Medulla oblongata (tissue), 1 donor: Measurements from ENCODE around the gene PRR14.
"Not testable (repeated sequence)": the region's sequence is repeated elsewhere in the genome, so short reads cannot be mapped to it uniquely, and the experiment has no call there.

Experiments used
- DNase-seq: peaks from one replicate; pipeline ENCODE4 v3.0.0-alpha.2; 2015; ENCODE audit errors: extremely low spot score

PRR14 gene

DNA sequence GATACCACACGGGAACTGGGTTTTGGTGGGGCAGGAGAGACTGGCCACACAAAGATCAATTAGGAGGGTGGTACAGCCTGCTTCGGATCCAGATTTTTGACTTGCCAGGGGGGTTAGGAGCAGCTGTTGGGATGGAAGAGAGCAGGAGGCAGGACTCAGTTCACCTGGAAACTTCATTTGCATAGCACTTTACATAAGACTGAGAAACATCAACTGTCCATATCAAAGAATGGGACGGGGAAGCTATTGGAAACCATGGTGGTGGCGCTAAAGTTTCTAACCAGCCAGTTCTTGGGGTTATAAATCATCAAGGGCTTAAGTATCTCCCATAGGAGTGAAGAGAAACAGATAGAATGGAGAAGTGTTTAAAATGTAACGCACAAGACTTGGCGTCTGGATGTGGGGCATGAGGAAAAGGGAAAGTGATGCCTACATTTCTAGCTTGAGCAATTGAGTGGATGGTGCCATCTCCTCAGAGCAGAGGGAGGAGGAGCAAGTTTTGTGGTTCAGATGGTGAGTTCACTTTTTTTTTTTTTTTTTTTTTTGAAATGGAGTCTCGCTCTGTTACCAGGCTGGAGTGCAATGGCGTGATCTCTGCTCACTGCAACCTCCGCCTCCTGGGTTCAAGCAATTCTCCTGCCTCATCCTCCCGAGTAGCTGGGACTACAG is 41.8 kb downstream of the PRR14 start:
- no peak for DNase-seq

DNA sequence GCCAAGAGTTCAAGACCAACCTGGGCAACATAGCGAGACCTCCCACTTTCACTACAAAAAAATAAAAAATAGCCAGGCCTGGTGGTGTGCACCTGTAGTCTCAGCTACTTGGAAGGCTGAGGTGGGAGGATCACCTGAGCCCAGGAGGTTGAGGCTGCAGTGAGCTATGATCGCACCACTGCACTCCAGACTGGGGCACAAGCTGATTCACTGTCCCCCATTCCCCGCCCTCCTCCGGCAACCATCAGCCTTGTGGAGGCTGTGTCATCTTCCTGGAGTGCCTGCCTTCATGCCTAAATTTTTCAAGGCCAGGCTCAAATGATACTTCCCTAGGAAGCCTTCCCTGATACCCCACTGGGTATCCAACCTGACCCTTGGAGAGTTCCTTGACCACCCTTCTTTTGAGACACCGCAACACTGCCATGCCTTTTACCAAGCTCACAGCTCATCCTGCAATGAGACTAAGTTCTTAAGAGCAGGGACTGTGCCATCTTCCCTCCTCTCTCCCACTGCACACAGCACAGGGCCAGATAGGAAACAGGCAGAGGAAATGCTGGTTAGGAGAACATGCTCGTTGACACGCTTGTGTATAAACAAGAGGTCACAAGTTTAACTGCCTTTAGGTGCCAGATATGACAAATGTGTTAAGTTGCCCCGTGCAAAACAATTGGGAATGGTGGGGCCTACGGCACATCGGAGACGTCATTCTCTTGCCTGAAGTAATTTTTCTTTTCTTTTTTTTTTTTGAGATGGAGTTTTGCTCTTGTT is 44.4 kb downstream of the PRR14 start:
- DNase-seq: no peak

DNA sequence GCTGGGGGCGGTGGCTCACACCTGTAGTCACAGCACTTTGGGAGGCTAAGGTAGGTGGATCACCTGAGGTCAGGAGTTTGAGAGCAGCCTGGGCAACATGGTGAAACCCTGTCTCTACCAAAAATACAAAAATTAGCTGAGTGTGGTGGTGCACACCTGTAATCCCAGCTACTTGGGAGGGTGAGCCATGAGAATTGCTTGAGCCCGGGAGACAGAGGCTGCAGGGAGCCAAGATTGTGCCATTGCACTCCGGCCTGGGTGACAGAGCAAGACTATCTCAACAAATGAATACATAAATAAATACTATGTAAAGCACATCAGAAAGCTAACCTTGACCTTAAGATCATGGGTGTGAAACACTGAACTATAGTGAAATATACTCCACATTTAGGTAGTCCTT is 45.9 kb downstream of the PRR14 start:
- DNase-seq: not testable (repeated sequence)

DNA sequence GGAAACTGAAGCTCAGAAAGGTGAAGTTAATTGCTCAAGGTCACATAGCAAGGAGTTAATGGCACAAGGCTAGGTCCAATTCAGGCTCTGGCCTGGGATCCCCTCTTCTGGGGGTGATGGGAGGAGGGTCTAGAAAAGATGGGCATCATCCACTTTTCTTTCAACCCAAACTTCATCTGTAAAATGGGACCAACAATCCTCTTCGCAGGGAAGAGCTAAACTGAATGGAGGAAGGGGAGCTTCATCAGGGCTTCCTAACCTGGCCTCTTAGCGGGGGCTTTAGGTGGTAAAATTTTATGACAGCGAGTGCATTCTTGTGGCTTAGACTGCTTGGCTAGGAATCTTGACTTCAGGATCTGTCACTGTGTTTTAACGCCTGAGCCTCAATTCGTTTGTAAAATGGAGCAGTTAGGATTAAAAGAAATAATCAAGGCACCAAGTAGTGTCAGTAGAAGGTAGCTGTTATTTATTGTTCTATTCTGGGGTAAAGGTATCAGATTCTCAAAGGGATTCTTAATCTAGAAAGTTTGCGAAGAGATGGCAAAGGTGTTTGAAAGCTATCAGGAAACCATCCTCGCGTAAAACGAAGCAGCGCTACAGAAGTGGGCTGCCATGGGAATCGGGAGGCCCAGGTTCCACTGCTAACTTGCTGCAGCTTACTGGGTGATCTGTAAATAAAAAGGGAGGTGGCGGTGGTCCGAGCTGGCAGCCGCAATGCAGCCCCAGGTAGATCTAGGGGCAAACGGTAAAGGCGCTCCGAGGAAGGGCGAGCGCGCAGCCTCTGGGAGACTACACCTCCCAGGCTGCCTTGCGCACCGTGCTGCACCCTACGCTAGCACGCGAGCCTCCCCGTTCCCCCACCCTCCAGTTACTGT is 46.7 kb downstream of the PRR14 start:
- no peak for DNase-seq

DNA sequence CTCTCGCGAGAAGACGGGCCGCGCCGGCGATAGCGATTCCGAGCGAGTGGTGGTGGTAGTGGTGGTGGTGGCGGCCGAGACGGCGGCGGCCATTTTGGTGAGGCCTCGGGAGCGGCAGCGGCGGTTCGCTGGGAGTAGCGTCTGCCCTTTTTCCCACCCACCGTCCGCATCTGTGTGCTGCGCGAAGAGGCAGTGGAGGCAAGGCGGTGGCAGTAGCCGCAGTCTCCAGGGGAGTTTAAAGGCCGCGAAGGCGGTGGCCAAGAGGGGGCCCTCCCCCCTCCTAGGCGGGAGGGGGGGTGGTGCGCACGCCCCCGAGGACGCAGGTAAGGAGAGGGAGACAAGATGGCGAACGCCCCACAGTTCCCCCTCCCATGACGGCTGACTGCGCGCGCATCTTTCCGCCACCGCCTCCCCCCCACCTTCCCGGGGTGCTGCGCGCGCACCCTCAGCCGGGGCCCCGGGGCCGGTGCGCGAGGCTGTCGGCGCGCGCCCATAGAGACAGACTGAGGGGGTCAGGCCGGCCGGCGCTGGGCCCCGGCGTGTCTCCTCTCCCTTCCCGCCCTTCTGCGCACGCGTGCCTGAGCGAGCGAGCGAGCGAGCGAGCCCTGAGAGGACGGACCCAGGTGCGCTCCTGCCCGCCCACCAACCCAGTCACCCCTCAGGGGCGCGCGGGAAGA is 47.5 kb downstream of the PRR14 start:
- DNase-seq: peak; percentile 98

DNA sequence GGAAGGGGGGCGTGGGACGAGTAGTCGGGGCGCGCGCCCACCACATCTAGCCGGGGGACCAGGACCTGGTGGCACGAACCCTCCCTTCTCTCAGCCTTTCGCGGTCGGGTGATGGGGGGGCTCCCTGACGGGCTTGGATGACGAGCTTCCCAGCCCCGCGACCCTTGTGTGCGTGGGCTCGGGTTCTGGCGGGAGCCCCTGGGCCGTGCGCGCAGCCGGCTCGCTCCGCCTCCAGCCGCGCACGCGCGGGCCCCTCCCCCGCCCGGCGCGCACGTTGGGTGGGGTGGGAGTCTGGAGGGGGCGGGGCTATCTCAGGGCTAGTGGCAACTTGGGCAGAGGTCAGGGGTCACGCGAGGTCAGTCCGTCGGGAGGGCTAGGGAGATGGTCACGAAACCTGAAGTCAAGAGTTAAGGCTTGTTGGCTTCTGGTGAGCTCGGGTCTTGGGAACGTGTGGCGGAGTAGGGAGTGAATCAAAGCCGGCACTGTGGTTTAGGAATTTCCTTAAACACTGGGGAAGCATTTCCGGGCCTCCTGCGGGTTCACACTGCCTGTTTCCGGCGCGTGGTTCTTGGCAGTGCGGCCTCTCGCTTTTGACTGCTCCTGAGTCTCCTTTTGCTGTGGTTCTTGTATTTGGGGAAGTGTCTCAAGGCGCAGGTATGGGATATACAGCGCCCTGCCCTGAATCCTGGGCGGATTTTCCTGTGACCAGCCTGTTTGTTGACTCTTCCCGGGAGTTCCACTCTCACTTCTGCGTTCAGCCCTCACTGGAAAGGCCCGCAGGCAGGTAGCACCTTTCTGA is 48.3 kb downstream of the PRR14 start, which contains the start of gene SRCAP:
TSS of gene SRCAP (plus strand) at position 356 of the 799 bp plus-strand sequence. CDS start 1,654 bp downstream, outside the sequence.
- DNase-seq: peak; percentile 89

DNA sequence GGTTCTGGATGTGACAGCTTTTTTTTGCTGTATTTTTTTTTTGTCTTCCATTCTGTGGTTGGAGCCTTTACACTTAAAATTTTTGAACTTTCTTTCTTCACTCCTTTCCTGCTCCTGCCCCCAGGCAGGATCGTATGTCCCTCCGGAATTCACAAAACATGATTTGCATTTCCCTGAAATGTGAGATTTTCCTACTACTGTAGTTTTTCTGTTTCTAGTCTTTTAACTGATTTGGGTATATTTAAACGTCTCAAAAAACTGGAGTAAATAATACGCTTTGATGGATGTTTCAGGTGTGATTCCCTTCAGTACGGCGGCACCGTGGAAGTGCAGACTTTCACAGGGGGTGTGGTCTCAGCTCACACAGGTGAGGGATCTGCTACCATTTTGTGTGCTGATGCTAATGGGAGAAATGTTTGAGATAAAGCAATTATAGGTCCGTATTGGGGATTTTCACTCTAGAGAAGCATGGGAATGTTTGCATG is 48.9 kb downstream of the PRR14 start:
- DNase-seq: no peak

DNA sequence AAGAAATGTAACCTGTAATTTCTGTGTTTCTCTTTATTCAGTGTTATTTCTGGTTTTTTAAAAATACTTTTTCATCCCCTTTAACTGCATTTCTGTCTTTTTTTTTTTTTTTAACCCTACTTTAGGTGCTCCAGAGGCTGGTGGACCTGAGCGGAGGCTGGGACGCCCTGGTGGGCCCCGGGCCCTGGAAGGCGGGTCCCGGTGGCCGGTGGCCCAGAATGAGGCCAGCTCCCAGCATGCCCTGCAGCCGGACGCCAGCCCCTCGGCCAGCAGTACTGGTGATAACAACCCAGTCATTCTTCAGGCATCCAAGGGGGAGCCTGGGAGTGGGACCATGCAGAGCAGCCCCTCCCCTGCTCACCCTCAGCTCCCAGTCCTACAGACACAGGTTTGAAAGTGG is 49.7 kb downstream of the PRR14 start:
- DNase-seq: no peak

DNA sequence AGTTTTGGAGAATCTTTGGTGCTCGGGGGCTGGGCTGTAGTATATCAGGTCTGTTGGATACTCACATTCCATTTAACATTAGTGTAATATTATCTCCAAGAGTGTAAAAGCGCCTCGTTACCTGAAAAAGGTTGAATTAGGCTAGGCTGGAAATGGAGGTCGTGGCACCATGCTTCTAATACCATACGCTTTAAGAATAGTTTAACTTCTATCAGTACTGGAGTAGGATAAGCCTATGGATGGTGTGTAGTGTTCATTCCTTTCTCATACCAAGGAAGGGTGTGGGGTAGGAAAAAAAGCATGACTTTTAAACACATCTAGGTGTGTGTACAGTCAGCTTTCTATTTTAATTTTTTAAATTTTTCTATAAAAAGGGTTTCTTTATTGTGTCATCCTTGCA is 50.2 kb downstream of the PRR14 start:
- no peak for DNase-seq

DNA sequence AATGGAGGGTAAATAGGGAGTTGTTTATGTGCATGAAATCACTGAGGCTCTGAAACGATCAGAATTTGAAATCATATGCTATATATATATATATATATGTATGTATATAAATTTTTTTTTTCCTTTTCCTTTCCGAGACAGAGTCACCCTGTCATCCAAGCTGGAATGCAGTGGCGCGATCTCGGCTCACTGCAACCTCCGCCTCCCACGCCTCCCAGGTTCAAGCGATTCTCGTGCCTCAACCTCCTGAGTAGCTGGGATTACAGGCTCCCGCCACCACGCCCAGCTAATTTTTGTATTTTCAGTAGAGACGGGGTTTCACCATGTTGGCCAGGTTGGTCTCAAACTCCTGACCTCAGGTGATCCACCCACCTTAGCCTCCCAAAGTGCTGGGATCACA is 52.3 kb downstream of the PRR14 start:
- DNase-seq: not testable (repeated sequence)

DNA sequence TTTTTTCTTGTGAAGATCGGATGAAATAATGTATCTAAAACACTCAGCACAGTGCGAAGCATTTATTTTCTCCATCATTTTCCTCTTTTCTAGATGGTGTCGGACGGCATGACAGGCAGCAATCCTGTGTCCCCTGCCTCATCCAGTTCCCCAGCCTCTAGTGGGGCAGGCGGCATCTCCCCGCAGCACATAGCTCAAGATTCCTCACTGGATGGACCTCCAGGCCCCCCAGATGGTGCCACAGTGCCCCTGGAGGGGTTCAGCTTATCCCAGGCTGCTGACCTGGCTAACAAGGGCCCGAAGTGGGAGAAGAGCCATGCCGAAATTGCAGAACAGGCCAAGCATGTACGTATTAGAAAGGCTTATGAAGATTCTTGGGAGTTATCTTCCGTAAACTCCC is 53.2 kb downstream of the PRR14 start:
- no peak for DNase-seq
